ENCODE measurements around the gene CRB1. TPM values are rescaled to one million over a fixed set of nuclear protein-coding genes. Genes with fewer than 3 reads are reported as not detected.
A peak's percentile ranks its signal among the peaks of the same experiment; 100 is the strongest.

CRB1 gene
- total RNA-seq, 1 donor, result 0.09 TPM

GRCh38 chr1:197287863-197288262, 19.8 kb downstream of the CRB1 start:
- H3K4me3 ChIP-seq (ENCODE audit: low read depth, low read length), result no peak overlapping the region

GRCh38 chr1:197302775-197303174, 34.7 kb downstream of the CRB1 start:
- no peak overlapping the region for H3K4me3 ChIP-seq (ENCODE audit: low read depth, low read length)
- no peak for TF ChIP-seq CTCF (IDR thresholded peaks at IDR 0.05; ENCODE audit: insufficient read depth, low read length)
- peak; percentile 15 for DNase-seq (ENCODE audit: low read depth)

More at GRCh38 chr1:197287863-197288262, 19.8 kb downstream of the CRB1 start:
- no peak for DNase-seq (ENCODE audit: low read depth)
- TF ChIP-seq CTCF (IDR thresholded peaks at IDR 0.05; ENCODE audit: insufficient read depth, low read length), result no peak

GRCh38 chr1:197303463-197303862, 35.4 kb downstream of the CRB1 start:
- H3K4me3 ChIP-seq (ENCODE audit: low read depth, low read length), result no peak overlapping the region
- DNase-seq (ENCODE audit: low read depth), result no peak
- no peak for TF ChIP-seq CTCF (IDR thresholded peaks at IDR 0.05; ENCODE audit: insufficient read depth, low read length)

GRCh38 chr1:197304638-197305200, 36.7 kb downstream of the CRB1 start:
- TF ChIP-seq CTCF (IDR thresholded peaks at IDR 0.05; ENCODE audit: insufficient read depth, low read length), result no peak
- DNase-seq (ENCODE audit: low read depth), result no peak
- no peak overlapping the region for H3K4me3 ChIP-seq (ENCODE audit: low read depth, low read length)

GRCh38 chr1:197305925-197306324, 37.9 kb downstream of the CRB1 start:
- TF ChIP-seq CTCF (IDR thresholded peaks at IDR 0.05; ENCODE audit: insufficient read depth, low read length), result no peak
- no peak overlapping the region for H3K4me3 ChIP-seq (ENCODE audit: low read depth, low read length)
- DNase-seq (ENCODE audit: low read depth), result no peak

- TF ChIP-seq CTCF (IDR thresholded peaks at IDR 0.05; ENCODE audit: insufficient read depth, low read length), result no peak
- H3K4me3 ChIP-seq (ENCODE audit: low read depth, low read length), result no peak overlapping the region
- DNase-seq (ENCODE audit: low read depth), result no peak
Measured at GRCh38 chr1:197306381-197307062, 38.5 kb downstream of the CRB1 start.
